Measurements from ENCODE around the gene PTDSS2.

DNA sequence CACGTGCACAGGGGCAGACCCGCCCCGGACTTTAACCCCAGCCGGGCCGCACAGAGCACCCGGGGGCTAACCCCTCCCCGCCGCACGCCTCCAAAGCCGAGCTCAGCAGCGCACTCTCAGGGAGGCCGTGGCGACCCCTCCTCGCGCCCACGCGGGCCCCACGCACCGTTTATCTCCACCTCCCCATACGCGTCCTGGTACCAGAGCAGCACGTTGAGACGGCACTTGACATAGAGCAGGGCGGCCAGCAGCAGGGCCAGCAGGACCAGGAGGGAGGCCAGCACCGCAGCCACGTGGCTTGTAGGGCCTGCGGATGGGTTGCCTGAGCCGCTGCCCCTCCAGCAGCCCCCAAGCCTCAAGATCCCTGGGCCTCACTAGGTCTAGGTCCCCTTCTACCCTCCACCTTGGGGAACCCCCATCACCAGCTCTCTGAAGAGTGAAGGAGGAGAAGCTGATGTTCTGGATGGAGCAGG is 42.4 kb upstream of the PTDSS2 start:
- TF ChIP-seq, protein P1, sequence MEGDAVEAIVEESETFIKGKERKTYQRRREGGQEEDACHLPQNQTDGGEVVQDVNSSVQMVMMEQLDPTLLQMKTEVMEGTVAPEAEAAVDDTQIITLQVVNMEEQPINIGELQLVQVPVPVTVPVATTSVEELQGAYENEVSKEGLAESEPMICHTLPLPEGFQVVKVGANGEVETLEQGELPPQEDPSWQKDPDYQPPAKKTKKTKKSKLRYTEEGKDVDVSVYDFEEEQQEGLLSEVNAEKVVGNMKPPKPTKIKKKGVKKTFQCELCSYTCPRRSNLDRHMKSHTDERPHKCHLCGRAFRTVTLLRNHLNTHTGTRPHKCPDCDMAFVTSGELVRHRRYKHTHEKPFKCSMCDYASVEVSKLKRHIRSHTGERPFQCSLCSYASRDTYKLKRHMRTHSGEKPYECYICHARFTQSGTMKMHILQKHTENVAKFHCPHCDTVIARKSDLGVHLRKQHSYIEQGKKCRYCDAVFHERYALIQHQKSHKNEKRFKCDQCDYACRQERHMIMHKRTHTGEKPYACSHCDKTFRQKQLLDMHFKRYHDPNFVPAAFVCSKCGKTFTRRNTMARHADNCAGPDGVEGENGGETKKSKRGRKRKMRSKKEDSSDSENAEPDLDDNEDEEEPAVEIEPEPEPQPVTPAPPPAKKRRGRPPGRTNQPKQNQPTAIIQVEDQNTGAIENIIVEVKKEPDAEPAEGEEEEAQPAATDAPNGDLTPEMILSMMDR (conservative IDR thresholded peaks at IDR 0.05; ENCODE audit: low read length) = no peak
- TF ChIP-seq EZH2phosphoT487 (IDR thresholded peaks at IDR 0.05; ENCODE audit: borderline replicate concordance) = no peak
